ENCODE results near the gene GULP1. TPM values are rescaled to one million over a fixed set of nuclear protein-coding genes. Genes with fewer than 3 reads are reported as not detected.

Gene GULP1
- total RNA-seq, 1 donor = 21.7 TPM

- H2AFZ ChIP-seq (ENCODE audit: low read length) = no peak overlapping the region
- TF ChIP-seq CTCF (IDR thresholded peaks at IDR 0.05; ENCODE audit: extremely low read depth, low read depth, low read length) = no peak
- no peaks in the 10 kb centered on the region for H3K36me3 ChIP-seq (ENCODE audit: insufficient read depth, low read length)
- no peak for DNase-seq (ENCODE audit: insufficient read length, low spot score, missing footprints)
- H3K27me3 ChIP-seq (ENCODE audit: insufficient read depth, low read length) = no peaks in the 10 kb centered on the region
- H3K9me3 ChIP-seq (ENCODE audit: low read depth, low read length) = no peaks in the 10 kb centered on the region
- no peaks in the 10 kb centered on the region for H3K79me2 ChIP-seq (ENCODE audit: insufficient read depth, low read length)
- H3K27ac ChIP-seq (ENCODE audit: low read depth, low read length) = no peak overlapping the region
- H3K4me2 ChIP-seq (ENCODE audit: insufficient read depth, low read length) = no peak overlapping the region
- no peaks in the 10 kb centered on the region for H4K20me1 ChIP-seq (ENCODE audit: insufficient read depth, low read length)
- no peaks in the 10 kb centered on the region for H3K4me1 ChIP-seq (ENCODE audit: insufficient read depth, low read length)
- H3K4me3 ChIP-seq (ENCODE audit: insufficient read depth, low read length) = no peak overlapping the region
These were observed 5.9 kb upstream of the GULP1 start for GRCh38 chr2:188285774-188286173.

- H3K4me2 ChIP-seq (ENCODE audit: insufficient read depth, low read length) = peak overlapping the region; percentile 96
- H2AFZ ChIP-seq (ENCODE audit: low read length) = peak overlapping the region; percentile 94
- H3K4me1 ChIP-seq (ENCODE audit: insufficient read depth, low read length) = peaks cover 19% of the 10 kb centered on the region
- H3K9me3 ChIP-seq (ENCODE audit: low read depth, low read length) = no peaks in the 10 kb centered on the region
- peaks cover 3% of the 10 kb centered on the region for H3K79me2 ChIP-seq (ENCODE audit: insufficient read depth, low read length)
- peak overlapping the region; percentile 87 for H3K4me3 ChIP-seq (ENCODE audit: insufficient read depth, low read length)
- peak overlapping the region; percentile 59 for H3K27ac ChIP-seq (ENCODE audit: low read depth, low read length)
- no peaks in the 10 kb centered on the region for H3K27me3 ChIP-seq (ENCODE audit: insufficient read depth, low read length)
- H3K36me3 ChIP-seq (ENCODE audit: insufficient read depth, low read length) = no peaks in the 10 kb centered on the region
- TF ChIP-seq CTCF (IDR thresholded peaks at IDR 0.05; ENCODE audit: extremely low read depth, low read depth, low read length) = no peak
- H4K20me1 ChIP-seq (ENCODE audit: insufficient read depth, low read length) = no peaks in the 10 kb centered on the region
- DNase-seq (ENCODE audit: insufficient read length, low spot score, missing footprints) = peak; percentile 42
These were observed 495 bp upstream of the GULP1 start for GRCh38 chr2:188291142-188291616.

- peak overlapping the region; percentile 96 for H3K4me2 ChIP-seq (ENCODE audit: insufficient read depth, low read length)
- no peaks in the 10 kb centered on the region for H3K36me3 ChIP-seq (ENCODE audit: insufficient read depth, low read length)
- H3K27me3 ChIP-seq (ENCODE audit: insufficient read depth, low read length) = no peaks in the 10 kb centered on the region
- H3K4me1 ChIP-seq (ENCODE audit: insufficient read depth, low read length) = peaks cover 19% of the 10 kb centered on the region
- peak overlapping the region; percentile 94 for H2AFZ ChIP-seq (ENCODE audit: low read length)
- DNase-seq (ENCODE audit: insufficient read length, low spot score, missing footprints) = peak; percentile 82
- TF ChIP-seq CTCF (IDR thresholded peaks at IDR 0.05; ENCODE audit: extremely low read depth, low read depth, low read length) = no peak
- H4K20me1 ChIP-seq (ENCODE audit: insufficient read depth, low read length) = no peaks in the 10 kb centered on the region
- H3K79me2 ChIP-seq (ENCODE audit: insufficient read depth, low read length) = peaks cover 6% of the 10 kb centered on the region
- peak overlapping the region; percentile 87 for H3K4me3 ChIP-seq (ENCODE audit: insufficient read depth, low read length)
- peak overlapping the region; percentile 59 for H3K27ac ChIP-seq (ENCODE audit: low read depth, low read length)
- H3K9me3 ChIP-seq (ENCODE audit: low read depth, low read length) = no peaks in the 10 kb centered on the region
These were observed 920 bp downstream of the GULP1 start for GRCh38 chr2:188292348-188293239.

- peak; percentile 53 for DNase-seq (ENCODE audit: insufficient read length, low spot score, missing footprints)
- Histone ChIP-seq H3K36me3 (ENCODE audit: insufficient read depth, low read length) (no peaks in the 10 kb centered on the region), H3K27ac (ENCODE audit: low read depth, low read length) (peak overlapping the region; percentile 59), H3K79me2 (ENCODE audit: insufficient read depth, low read length) (peaks cover 6% of the 10 kb centered on the region), H3K4me3 (ENCODE audit: insufficient read depth, low read length) (peak overlapping the region; percentile 87), H3K9me3 (ENCODE audit: low read depth, low read length) (no peaks in the 10 kb centered on the region), H3K4me2 (ENCODE audit: insufficient read depth, low read length) (peak overlapping the region; percentile 96), H3K4me1 (ENCODE audit: insufficient read depth, low read length) (peaks cover 19% of the 10 kb centered on the region), H3K27me3 (ENCODE audit: insufficient read depth, low read length) (no peaks in the 10 kb centered on the region), H2AFZ (ENCODE audit: low read length) (no peak overlapping the region), H4K20me1 (ENCODE audit: insufficient read depth, low read length) (no peaks in the 10 kb centered on the region)
- no peak for TF ChIP-seq CTCF (IDR thresholded peaks at IDR 0.05; ENCODE audit: extremely low read depth, low read depth, low read length)
These were observed 2.1 kb downstream of the GULP1 start for GRCh38 chr2:188293601-188294351.
